CD4-positive, alpha-beta T cell treated with Interleukin-2 at 100 ng/mL for 4 hours (primary cell): Measurements from ENCODE around the gene GOLGA2.

ENCODE experiments used
- DNase-seq: peaks from one replicate; pipeline ENCODE4 v3.0.0-alpha.2; 2020; ENCODE audit warnings: low spot score

GOLGA2 gene

GRCh38 chr9:128211981-128212281 lies 63.9 kb downstream of the GOLGA2 start:
- DNase-seq = no peak

- DNase-seq = no peak
Observed at GRCh38 chr9:128211186-128211980, 64.4 kb downstream of the GOLGA2 start.

- DNase-seq = no peak
Observed at GRCh38 chr9:128208946-128209669, 66.7 kb downstream of the GOLGA2 start.

GRCh38 chr9:128208386-128208785 lies 67.4 kb downstream of the GOLGA2 start:
- DNase-seq = no peak

GRCh38 chr9:128206916-128207910 lies 68.6 kb downstream of the GOLGA2 start:
- no peak for DNase-seq

- no peak for DNase-seq
Observed at GRCh38 chr9:128206484-128206883, 69.3 kb downstream of the GOLGA2 start.
